HL-60 (cell line): ENCODE data around the gene LUZP1.

Experiments
- DNase-seq, 2 experiments: peaks; one replicate each; pipeline ENCODE4 v3.0.0-alpha.2; 2010 to 2020; ENCODE audit warnings: low read depth in 1 of 2, low spot score in 1 of 2
- H3K27ac ChIP-seq: fragments of 250-450 bp; sonication (Bioruptor Pico); replicated peaks from 2 replicates; pipeline ENCODE4 v1.5.1; 2020; ENCODE audit warnings: mild to moderate bottlenecking, moderate library complexity
- H3K27me3 ChIP-seq: fragments of 250-450 bp; sonication (Bioruptor Pico); 2 replicates; pipeline ENCODE4 v1.5.1; 2021; ENCODE audit warnings: mild to moderate bottlenecking, moderate library complexity; ENCODE audit not compliant: insufficient read depth, poor library complexity, severe bottlenecking
- H3K4me3 ChIP-seq: replicated peaks from 2 replicates; pipeline ENCODE4 v1.5.1; 2011; ENCODE audit warnings: mild to moderate bottlenecking, control low read depth, low read length; ENCODE audit not compliant: insufficient read depth
- GABPA ChIP-seq: IDR thresholded peaks from 2 replicates; pipeline ENCODE4 v1.6.1; 2012; ENCODE audit warnings: low read depth
- POLR2AphosphoS5 ChIP-seq: IDR thresholded peaks from 2 replicates; pipeline ENCODE4 v1.6.1; 2012; ENCODE audit warnings: low read depth
- SPI1 ChIP-seq: IDR thresholded peaks from 2 replicates; pipeline ENCODE4 v1.6.1; 2012; ENCODE audit warnings: low read depth, mild to moderate bottlenecking, borderline replicate concordance
- TF ChIP-seq, protein P1 (sequence below): IDR thresholded peaks from one replicate; pipeline ENCODE4 v1.5.1; 2011; ENCODE audit warnings: low read length, control low read depth, inconsistent platforms; ENCODE audit not compliant: insufficient read depth
- TF ChIP-seq, protein P2 (sequence below): IDR thresholded peaks from 2 replicates; pipeline ENCODE4 v1.6.1; 2012; ENCODE audit warnings: low read depth; ENCODE audit not compliant: insufficient replicate concordance

The LUZP1 gene

DNA sequence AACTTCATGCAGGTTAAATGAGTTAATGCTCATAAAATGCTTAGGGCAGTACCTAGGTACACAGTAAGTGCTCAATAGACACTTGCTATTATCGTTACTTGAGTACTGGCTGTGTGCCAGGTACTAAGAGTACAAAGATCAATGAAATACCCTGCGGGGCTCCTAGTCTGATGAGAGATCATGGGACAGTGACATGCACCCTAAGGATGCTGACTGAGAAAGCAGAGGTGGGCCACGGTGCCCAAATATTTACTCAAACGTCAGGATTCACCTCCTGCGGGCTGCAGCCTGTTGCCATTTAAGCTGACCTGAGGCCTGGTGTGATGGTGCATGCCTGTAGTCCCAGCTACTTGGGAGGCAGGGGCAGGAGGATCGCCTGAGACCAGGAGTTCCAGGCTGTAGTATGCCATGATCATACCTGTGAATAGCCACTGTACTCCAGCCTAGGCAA, 19.8 kb upstream of the LUZP1 start:
- peaks cover 3% of the 10 kb centered on the region for H3K27me3 ChIP-seq
- H3K27ac ChIP-seq, result no peak overlapping the region
- no peak for DNase-seq
- H3K4me3 ChIP-seq, result no peak overlapping the region
- no peak for TF ChIP-seq POLR2AphosphoS5
- no peak for TF ChIP-seq SPI1
- no peak for TF ChIP-seq GABPA
- TF ChIP-seq, protein P1, sequence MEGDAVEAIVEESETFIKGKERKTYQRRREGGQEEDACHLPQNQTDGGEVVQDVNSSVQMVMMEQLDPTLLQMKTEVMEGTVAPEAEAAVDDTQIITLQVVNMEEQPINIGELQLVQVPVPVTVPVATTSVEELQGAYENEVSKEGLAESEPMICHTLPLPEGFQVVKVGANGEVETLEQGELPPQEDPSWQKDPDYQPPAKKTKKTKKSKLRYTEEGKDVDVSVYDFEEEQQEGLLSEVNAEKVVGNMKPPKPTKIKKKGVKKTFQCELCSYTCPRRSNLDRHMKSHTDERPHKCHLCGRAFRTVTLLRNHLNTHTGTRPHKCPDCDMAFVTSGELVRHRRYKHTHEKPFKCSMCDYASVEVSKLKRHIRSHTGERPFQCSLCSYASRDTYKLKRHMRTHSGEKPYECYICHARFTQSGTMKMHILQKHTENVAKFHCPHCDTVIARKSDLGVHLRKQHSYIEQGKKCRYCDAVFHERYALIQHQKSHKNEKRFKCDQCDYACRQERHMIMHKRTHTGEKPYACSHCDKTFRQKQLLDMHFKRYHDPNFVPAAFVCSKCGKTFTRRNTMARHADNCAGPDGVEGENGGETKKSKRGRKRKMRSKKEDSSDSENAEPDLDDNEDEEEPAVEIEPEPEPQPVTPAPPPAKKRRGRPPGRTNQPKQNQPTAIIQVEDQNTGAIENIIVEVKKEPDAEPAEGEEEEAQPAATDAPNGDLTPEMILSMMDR, result no peak
- TF ChIP-seq, protein P2, sequence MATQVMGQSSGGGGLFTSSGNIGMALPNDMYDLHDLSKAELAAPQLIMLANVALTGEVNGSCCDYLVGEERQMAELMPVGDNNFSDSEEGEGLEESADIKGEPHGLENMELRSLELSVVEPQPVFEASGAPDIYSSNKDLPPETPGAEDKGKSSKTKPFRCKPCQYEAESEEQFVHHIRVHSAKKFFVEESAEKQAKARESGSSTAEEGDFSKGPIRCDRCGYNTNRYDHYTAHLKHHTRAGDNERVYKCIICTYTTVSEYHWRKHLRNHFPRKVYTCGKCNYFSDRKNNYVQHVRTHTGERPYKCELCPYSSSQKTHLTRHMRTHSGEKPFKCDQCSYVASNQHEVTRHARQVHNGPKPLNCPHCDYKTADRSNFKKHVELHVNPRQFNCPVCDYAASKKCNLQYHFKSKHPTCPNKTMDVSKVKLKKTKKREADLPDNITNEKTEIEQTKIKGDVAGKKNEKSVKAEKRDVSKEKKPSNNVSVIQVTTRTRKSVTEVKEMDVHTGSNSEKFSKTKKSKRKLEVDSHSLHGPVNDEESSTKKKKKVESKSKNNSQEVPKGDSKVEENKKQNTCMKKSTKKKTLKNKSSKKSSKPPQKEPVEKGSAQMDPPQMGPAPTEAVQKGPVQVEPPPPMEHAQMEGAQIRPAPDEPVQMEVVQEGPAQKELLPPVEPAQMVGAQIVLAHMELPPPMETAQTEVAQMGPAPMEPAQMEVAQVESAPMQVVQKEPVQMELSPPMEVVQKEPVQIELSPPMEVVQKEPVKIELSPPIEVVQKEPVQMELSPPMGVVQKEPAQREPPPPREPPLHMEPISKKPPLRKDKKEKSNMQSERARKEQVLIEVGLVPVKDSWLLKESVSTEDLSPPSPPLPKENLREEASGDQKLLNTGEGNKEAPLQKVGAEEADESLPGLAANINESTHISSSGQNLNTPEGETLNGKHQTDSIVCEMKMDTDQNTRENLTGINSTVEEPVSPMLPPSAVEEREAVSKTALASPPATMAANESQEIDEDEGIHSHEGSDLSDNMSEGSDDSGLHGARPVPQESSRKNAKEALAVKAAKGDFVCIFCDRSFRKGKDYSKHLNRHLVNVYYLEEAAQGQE, result no peak

DNA sequence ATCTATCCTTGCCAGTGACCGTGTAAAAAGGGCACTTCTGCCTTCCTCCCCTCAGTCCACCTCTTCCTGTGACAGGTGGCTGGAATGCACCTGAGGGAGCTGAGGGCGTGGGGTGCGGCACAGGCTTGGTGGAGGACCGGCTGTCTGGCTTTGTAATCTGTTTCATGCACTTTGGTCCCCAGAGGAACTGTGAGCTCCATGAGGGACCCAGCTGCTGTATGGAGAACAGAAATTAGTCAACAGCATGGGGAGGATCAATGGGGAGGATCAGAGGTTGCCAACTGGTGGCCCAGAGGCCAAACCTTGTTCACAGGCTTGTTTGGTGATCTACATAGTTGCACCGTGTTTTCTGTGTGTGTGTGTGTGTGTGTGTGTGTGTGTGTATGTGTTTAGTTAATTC, 19.0 kb upstream of the LUZP1 start:
- no peak overlapping the region for H3K4me3 ChIP-seq
- H3K27ac ChIP-seq, result no peak overlapping the region
- no peak for DNase-seq
- peaks cover 3% of the 10 kb centered on the region for H3K27me3 ChIP-seq
- TF ChIP-seq, protein P1, result no peak
- TF ChIP-seq SPI1, result no peak
- TF ChIP-seq, protein P2, result no peak
- TF ChIP-seq POLR2AphosphoS5, result no peak
- no peak for TF ChIP-seq GABPA

DNA sequence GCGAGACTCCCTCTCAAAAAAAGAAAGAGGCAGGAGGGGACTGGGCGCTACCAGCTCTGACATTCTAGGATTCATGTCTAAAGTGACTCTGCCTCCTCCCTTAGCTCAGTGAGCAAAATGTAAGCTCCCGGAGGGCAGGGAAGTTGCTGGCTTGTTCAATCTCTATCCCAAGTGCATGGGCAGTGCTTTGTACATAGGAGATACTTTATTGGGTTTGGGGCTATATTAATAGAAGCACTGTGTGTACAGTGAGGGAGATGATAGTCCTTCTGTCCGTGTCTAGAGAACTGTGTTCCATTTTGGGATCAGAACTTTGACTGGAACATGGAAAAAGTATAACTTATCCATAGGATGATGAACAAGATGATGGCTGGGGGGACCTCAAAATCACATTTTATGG, 16.7 kb upstream of the LUZP1 start:
- H3K27me3 ChIP-seq, result no peaks in the 10 kb centered on the region
- TF ChIP-seq, protein P2, result no peak
- TF ChIP-seq SPI1, result no peak
- no peak for TF ChIP-seq GABPA
- TF ChIP-seq, protein P1, result no peak
- no peak for TF ChIP-seq POLR2AphosphoS5
- no peak for DNase-seq
- no peak overlapping the region for H3K27ac ChIP-seq
- no peak overlapping the region for H3K4me3 ChIP-seq
